Myocyte (in vitro differentiated cells): ENCODE results near the gene SV2B. TPM values are rescaled to one million over a fixed set of nuclear protein-coding genes. Genes with fewer than 3 reads are reported as not detected.

Experiments used
- DNase-seq: peaks from one replicate; pipeline ENCODE4 v3.0.0-alpha.2; 2012; ENCODE audit warnings: low read depth
- total RNA-seq: library from RNA; depleted of rRNA; stranded (reverse); fragments of >200 nt; gene quantifications from 2 replicates; pipeline ENCODE4 v1.2.3, GENCODE V29; 2014

SV2B gene
- total RNA-seq, 1 donor from 2014 or later: not detected

GRCh38 chr15:91136386-91136923, 36.4 kb downstream of the SV2B start:
- no peak for DNase-seq

- DNase-seq: no peak
Measured at GRCh38 chr15:91140601-91141000, 40.5 kb downstream of the SV2B start.

- DNase-seq: no peak
Measured at GRCh38 chr15:91141097-91141496, 41.0 kb downstream of the SV2B start.

GRCh38 chr15:91142106-91142744, 42.2 kb downstream of the SV2B start:
- no peak for DNase-seq

GRCh38 chr15:91142946-91143345, 42.9 kb downstream of the SV2B start:
- DNase-seq: no peak

- no peak for DNase-seq
Measured at GRCh38 chr15:91146728-91147127, 46.7 kb downstream of the SV2B start.

GRCh38 chr15:91148243-91148642, 48.2 kb downstream of the SV2B start:
- no peak for DNase-seq

- DNase-seq: no peak
Measured at GRCh38 chr15:91150502-91151160, 50.6 kb downstream of the SV2B start.

GRCh38 chr15:91151781-91152563, 51.9 kb downstream of the SV2B start:
- DNase-seq: no peak

- no peak for DNase-seq
Measured at GRCh38 chr15:91152896-91153581, 53.0 kb downstream of the SV2B start.

- DNase-seq: no peak
Measured at GRCh38 chr15:91153954-91154353, 53.9 kb downstream of the SV2B start.

- no peak for DNase-seq
Measured at GRCh38 chr15:91156175-91156726, 56.2 kb downstream of the SV2B start.

- no peak for DNase-seq
Measured at GRCh38 chr15:91158415-91159394, 58.6 kb downstream of the SV2B start.

GRCh38 chr15:91165850-91166249, 65.8 kb downstream of the SV2B start:
- no peak for DNase-seq

- DNase-seq: no peak
Measured at GRCh38 chr15:91168457-91168856, 68.4 kb downstream of the SV2B start.

- no peak for DNase-seq
Measured at GRCh38 chr15:91171334-91171733, 71.3 kb downstream of the SV2B start.

- peak; percentile 42 for DNase-seq
Measured at GRCh38 chr15:91182101-91182500, 82.0 kb downstream of the SV2B start.

- DNase-seq: no peak
Measured at GRCh38 chr15:91183596-91183995, 83.5 kb downstream of the SV2B start.

GRCh38 chr15:91184441-91184840, 84.4 kb downstream of the SV2B start:
- DNase-seq: no peak
